K562 (cell line): ENCODE data around the gene TIPIN. TPM values are rescaled to one million over a fixed set of nuclear protein-coding genes. Genes with fewer than 3 reads are reported as not detected.
A peak's percentile ranks its signal among the peaks of the same experiment; 100 is the strongest.

ENCODE experiments used
- BRD9 ChIP-seq: fragments of 450-650 bp; IDR thresholded peaks from 2 replicates; pipeline ENCODE4 v1.6.1; 2018; ENCODE audit warnings: low read depth; ENCODE audit not compliant: partially characterized antibody
- CTCF ChIP-seq, 3 experiments: IDR thresholded peaks in 2 of 3; conservative IDR thresholded peaks in 1 of 3; 2 replicates each; pipeline ENCODE4 v1.5.1; 2011 to 2012; ENCODE audit warnings: low read length in 3 of 3, mild to moderate bottlenecking in 3 of 3, control low read depth in 2 of 3, improper control_type of control experiment in 1 of 3, inconsistent platforms in 1 of 3, low read depth in 1 of 3, mixed read lengths in 1 of 3, moderate library complexity in 1 of 3; ENCODE audit not compliant: insufficient read depth in 2 of 3
- DACH1 ChIP-seq: fragments of 450-650 bp; IDR thresholded peaks from 2 replicates; pipeline ENCODE4 v1.6.1; 2018; ENCODE audit not compliant: partially characterized antibody
- DIDO1 ChIP-seq: fragments of 450-650 bp; IDR thresholded peaks from 2 replicates; pipeline ENCODE4 v1.6.1; 2016; ENCODE audit warnings: low read depth, missing biosample characterization, missing genetic modification characterization
- ESRRB ChIP-seq: fragments of 250-450 bp; sonication (Bioruptor Pico); IDR thresholded peaks from 2 replicates; pipeline ENCODE4 v1.5.0; 2020; ENCODE audit warnings: mild to moderate bottlenecking, moderate library complexity, borderline replicate concordance
- HIVEP1 ChIP-seq: fragments of 250-450 bp; sonication (Bioruptor Pico); IDR thresholded peaks from 2 replicates; pipeline ENCODE4 v1.4.0; 2020; ENCODE audit warnings: mild to moderate bottlenecking
- HLTF ChIP-seq: fragments of 450-650 bp; IDR thresholded peaks from 2 replicates; pipeline ENCODE4 v1.6.1; 2016
- KAT2B ChIP-seq: IDR thresholded peaks from one replicate; pipeline ENCODE4 v1.6.1; 2012; ENCODE audit warnings: low read depth, mild to moderate bottlenecking, control low read depth, inconsistent platforms, low read length, moderate library complexity
- MEF2A ChIP-seq: IDR thresholded peaks from 2 replicates; pipeline ENCODE4 v1.6.1; 2011; ENCODE audit warnings: low read depth, mild to moderate bottlenecking, low read length, moderate library complexity; ENCODE audit not compliant: control insufficient read depth
- MEIS2 ChIP-seq: fragments of 450-650 bp; IDR thresholded peaks from 2 replicates; pipeline ENCODE4 v1.6.1; 2014; ENCODE audit warnings: mild to moderate bottlenecking; ENCODE audit not compliant: partially characterized antibody
- MYBL2 ChIP-seq, 2 experiments: fragments of 450-650 bp in 1 of 2; sonication (generic) in 1 of 2; formaldehyde crosslinking in 1 of 2; IDR thresholded peaks; 2 replicates each; pipeline versions ENCODE4 v1.6.1 to v1.8.1; 2017 to 2022; ENCODE audit warnings: borderline replicate concordance in 1 of 2, inconsistent platforms in 1 of 2, low read depth in 1 of 2, mild to moderate bottlenecking in 1 of 2, missing genetic modification reagents in 1 of 2, moderate library complexity in 1 of 2
- POLR2AphosphoS2 ChIP-seq: IDR thresholded peaks from 2 replicates; pipeline ENCODE4 v1.6.1; 2012; ENCODE audit warnings: low read length, improper control_type of control experiment
- PTBP1 ChIP-seq: fragments of 200-400 bp; formaldehyde crosslinking; IDR thresholded peaks from 2 replicates; pipeline ENCODE4 v1.6.1; 2017; ENCODE audit warnings: low read depth, low read length
- RBM39 ChIP-seq: fragments of 200-400 bp; formaldehyde crosslinking; optimal IDR thresholded peaks from 2 replicates; pipeline ENCODE3; 2018; ENCODE audit warnings: low read depth, low read length
- TBL1XR1 ChIP-seq, 2 experiments: IDR thresholded peaks; 2 replicates each; pipeline ENCODE4 v1.6.1; 2012; ENCODE audit warnings: improper control_type of control experiment in 2 of 2, low read length in 2 of 2, mild to moderate bottlenecking in 1 of 2
- ZBED1 ChIP-seq: IDR thresholded peaks from 2 replicates; pipeline ENCODE4 v1.6.1; 2014
- ZFP30 ChIP-seq: fragments of 250-450 bp; sonication (Bioruptor Pico); IDR thresholded peaks from 2 replicates; pipeline ENCODE4 v1.8.0; 2022; ENCODE audit warnings: moderate library complexity, mild to moderate bottlenecking, inconsistent platforms, borderline replicate concordance
- ZNF12 ChIP-seq: sonication (generic); formaldehyde crosslinking; IDR thresholded peaks from 2 replicates; pipeline ENCODE4 v1.4.0; 2020; ENCODE audit warnings: mild to moderate bottlenecking, missing genetic modification reagents
- ZNF133 ChIP-seq: fragments of 250-450 bp; sonication (Bioruptor Pico); IDR thresholded peaks from 2 replicates; pipeline ENCODE4 v1.4.0; 2020; ENCODE audit warnings: mild to moderate bottlenecking
- ZNF282 ChIP-seq: sonication (generic); formaldehyde crosslinking; IDR thresholded peaks from 2 replicates; pipeline ENCODE4 v1.8.1; 2023; ENCODE audit warnings: missing genetic modification reagents
- ZNF395 ChIP-seq: fragments of 200-800 bp; sonication (Bioruptor generic); IDR thresholded peaks from 2 replicates; pipeline ENCODE4 v1.6.1; 2017; ENCODE audit warnings: missing genetic modification characterization, missing compliant biosample characterization
- ZNF639 ChIP-seq, 2 experiments: fragments of 200-800 bp in 1 of 2; sonication (Bioruptor generic) in 1 of 2; sonication (generic) in 1 of 2; formaldehyde crosslinking in 1 of 2; IDR thresholded peaks in 1 of 2; conservative IDR thresholded peaks in 1 of 2; 2 replicates each; pipeline versions ENCODE4 v1.5.0 to v1.6.1; 2016 to 2020; ENCODE audit warnings: missing compliant biosample characterization in 1 of 2, missing genetic modification characterization in 1 of 2, missing genetic modification reagents in 1 of 2
- polyA plus RNA-seq, 8 experiments: library from polyadenylated mRNA; depleted of rRNA in 4 of 8; stranded (reverse) in 5 of 8; unstranded in 3 of 8; fragments of >200 nt; fragmentation: Nextera tagmentation in 2 of 8; fragmentation: Illumina TruSeq in 1 of 8; extraction: Ambion mirVana in 2 of 8; extraction: Trizol in 1 of 8; gene quantifications; 2 replicates each; pipeline versions ENCODE4 v1.2.1 to v1.2.3, GENCODE V29; 2011 to 2014; ENCODE audit warnings: inconsistent platforms in 1 of 8, missing spikeins in 1 of 8
- total RNA-seq, 7 experiments: library from RNA; depleted of rRNA in 6 of 7; stranded (reverse); fragments of >200 nt in 6 of 7; fragmentation: Illumina TruSeq in 2 of 7; extraction: Trizol in 2 of 7; gene quantifications; 2 replicates each; pipeline versions ENCODE4 v1.2.1 to v1.2.3, GENCODE V29; 2011 to 2021; ENCODE audit warnings: low replicate concordance in 1 of 7

The TIPIN gene
- total and polyA plus RNA-seq, 9 of the 15 experiments (the other 6 are each of a cell fraction or from before 2014, with no cell fraction given), result 22.9 to 61.4 (median 42.0) TPM

- TF ChIP-seq BRD9 (peak; percentile 21), POLR2AphosphoS2 (no peak), HIVEP1 (CRISPR knock-in tag) (no peak), TBL1XR1 (IDR thresholded peaks at IDR 0.05; ENCODE audit: low read length in 2 of 2) (0 out of 4 replicates have a peak, but pooled peaks have one; percentile 24 to 47), ZBED1 (no peak), DACH1 (no peak), MYBL2 (IDR thresholded peaks at IDR 0.05; ENCODE audit: low read depth) (no peak), MYBL2 (CRISPR knock-in tag; IDR thresholded peaks at IDR 0.05; ENCODE audit: borderline replicate concordance) (no peak), KAT2B (no peak), ZNF639 (CRISPR knock-in tag; conservative IDR thresholded peaks at IDR 0.05 in 1 of 2, IDR thresholded peaks at IDR 0.05 in 1 of 2) (no peak), ZNF12 (no peak), ESRRB (CRISPR knock-in tag) (no peak), ZNF395 (CRISPR knock-in tag) (0 out of 2 replicates have a peak, but pooled peaks have one; percentile 20), DIDO1 (tag) (peak; percentile 58; the same call in 1 of the 2 replicates), RBM39 (no peak), ZNF282 (CRISPR knock-in tag) (no peak), ZNF133 (CRISPR knock-in tag) (no peak), MEF2A (no peak), MEIS2 (no peak), ZFP30 (no peak), CTCF (IDR thresholded peaks at IDR 0.05 in 2 of 3, conservative IDR thresholded peaks at IDR 0.05 in 1 of 3; ENCODE audit: insufficient read depth in 2 of 3, low read depth in 1 of 3, low read length in 3 of 3) (peak in 1 of 3 experiments; percentile 47; a peak in 2 of 6 replicates), HLTF (peak; percentile 28; the same call in 1 of the 2 replicates), PTBP1 (no peak)
These were observed at the start of gene TIPIN (continued) for GRCh38 chr15:66356359-66357236.
